Activated CD4-positive, alpha-beta T cell treated with anti-CD3 and anti-CD28 coated beads, Interleukin-2, amount 10 ng/mL, durations not matched to agents 7 days and 5 days (primary cell): Measurements from ENCODE around the gene RMRP. TPM values are rescaled to one million over a fixed set of nuclear protein-coding genes. Genes with fewer than 3 reads are reported as not detected.

ENCODE experiments used
- CTCF ChIA-PET: fragments of 350-600 bp; sonication (Branson Sonifier 250); formaldehyde crosslinking; loops from one replicate; lab custom pipeline; 2021; ENCODE audit warnings: antibody characterized with exemption; lab: Charles Lee
- POLR2A ChIA-PET: fragments of 350-600 bp; sonication (Branson Sonifier 250); formaldehyde crosslinking; loops from one replicate; lab custom pipeline; 2021; ENCODE audit warnings: antibody characterized with exemption; lab: Charles Lee
- DNase-seq: peaks from one replicate; pipeline ENCODE4 v3.0.0-alpha.2; 2020
- H3K27ac Mint-ChIP-seq: one replicate; pipeline ENCODE4 v1.8.0; 2021; ENCODE audit warnings: mild to moderate bottlenecking, moderate library complexity, mixed read lengths
- H3K27me3 Mint-ChIP-seq: one replicate; pipeline ENCODE4 v1.8.0; 2021; ENCODE audit warnings: mixed read lengths
- H3K36me3 Mint-ChIP-seq: one replicate; pipeline ENCODE4 v1.8.0; 2021; ENCODE audit warnings: low read depth, mixed read lengths
- H3K4me1 Mint-ChIP-seq: one replicate; pipeline ENCODE4 v1.8.0; 2021; ENCODE audit warnings: mixed read lengths
- H3K4me3 Mint-ChIP-seq: one replicate; pipeline ENCODE4 v1.8.0; 2021; ENCODE audit warnings: mild to moderate bottlenecking, moderate library complexity, mixed read lengths
- H3K9me3 Mint-ChIP-seq: one replicate; pipeline ENCODE4 v1.8.0; 2021; ENCODE audit warnings: mixed read lengths
- total RNA-seq, 2 experiments: library from RNA; stranded (reverse); gene quantifications; one replicate each; pipeline ENCODE4 v1.2.3, GENCODE V29; 2021

The RMRP gene
- total RNA-seq, 2 experiments from 2014 or later: 1,959 to 11,185 TPM

GRCh38 chr9:35660966-35661415 is 3.2 kb upstream of the RMRP start:
- peak overlapping the region; percentile 26 for H3K4me3 Mint-ChIP-seq
- H3K9me3 Mint-ChIP-seq: no peaks in the 10 kb centered on the region
- peak overlapping the region; percentile 54 for H3K27ac Mint-ChIP-seq
- CTCF ChIA-PET: interaction anchor here (1.0 to 7.2 kb wide), 7 partner anchors 13 to 129 kb away, joined by 3 to 74 read pairs (median 5); partner anchors contain the start of gene SIT1
- H3K27me3 Mint-ChIP-seq: peaks cover 4% of the 10 kb centered on the region
- H3K4me1 Mint-ChIP-seq: peaks cover 87% of the 10 kb centered on the region
- POLR2A ChIA-PET: interaction anchor here (1.0 kb wide), 1 partner anchor 9 kb away, joined by 4 read pairs; no protein-coding TSS in a partner anchor
- peaks cover 42% of the 10 kb centered on the region for H3K36me3 Mint-ChIP-seq
- DNase-seq: no peak

- H3K4me1 Mint-ChIP-seq: peaks cover 80% of the 10 kb centered on the region
- no peaks in the 10 kb centered on the region for H3K9me3 Mint-ChIP-seq
- POLR2A ChIA-PET: no interaction called here
- peak overlapping the region; percentile 82 for H3K27ac Mint-ChIP-seq
- no peak for DNase-seq
- H3K36me3 Mint-ChIP-seq: peaks cover 42% of the 10 kb centered on the region
- CTCF ChIA-PET: interaction anchor here (0.7 to 4.9 kb wide), 14 partner anchors 11 to 97 kb away, joined by 3 to 60 read pairs (median 7); partner anchors contain the start of genes CREB3, GBA2, RGP1 and TESK1
- peak overlapping the region; percentile 93 for H3K4me3 Mint-ChIP-seq
- H3K27me3 Mint-ChIP-seq: peaks cover 4% of the 10 kb centered on the region
Measured at GRCh38 chr9:35659340-35659739, 1.5 kb upstream of the RMRP start.

DNA sequence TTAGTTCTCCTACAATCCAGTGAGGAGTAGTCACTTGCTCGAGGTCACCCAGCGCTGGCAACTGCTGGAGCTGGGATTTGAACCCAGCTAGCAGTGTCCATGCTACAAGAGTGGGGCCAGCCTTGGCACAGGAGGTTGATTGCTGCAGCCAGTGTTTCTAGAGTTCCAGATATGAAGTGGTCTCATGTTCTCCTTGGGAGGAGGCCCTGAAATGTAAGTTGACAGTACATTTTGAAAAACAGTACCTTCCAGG is 1.1 kb upstream of the RMRP start:
- peaks cover 4% of the 10 kb centered on the region for H3K27me3 Mint-ChIP-seq
- no peak for DNase-seq
- H3K27ac Mint-ChIP-seq: peak overlapping the region; percentile 82
- no peaks in the 10 kb centered on the region for H3K9me3 Mint-ChIP-seq
- peak overlapping the region; percentile 93 for H3K4me3 Mint-ChIP-seq
- POLR2A ChIA-PET: no interaction called here
- CTCF ChIA-PET: interaction anchor here (0.7 to 4.9 kb wide), 16 partner anchors 11 to 97 kb away, joined by 3 to 60 read pairs (median 6); partner anchors contain the start of genes CREB3, GBA2, RGP1 and TESK1
- H3K36me3 Mint-ChIP-seq: peaks cover 42% of the 10 kb centered on the region
- H3K4me1 Mint-ChIP-seq: peaks cover 77% of the 10 kb centered on the region

DNA sequence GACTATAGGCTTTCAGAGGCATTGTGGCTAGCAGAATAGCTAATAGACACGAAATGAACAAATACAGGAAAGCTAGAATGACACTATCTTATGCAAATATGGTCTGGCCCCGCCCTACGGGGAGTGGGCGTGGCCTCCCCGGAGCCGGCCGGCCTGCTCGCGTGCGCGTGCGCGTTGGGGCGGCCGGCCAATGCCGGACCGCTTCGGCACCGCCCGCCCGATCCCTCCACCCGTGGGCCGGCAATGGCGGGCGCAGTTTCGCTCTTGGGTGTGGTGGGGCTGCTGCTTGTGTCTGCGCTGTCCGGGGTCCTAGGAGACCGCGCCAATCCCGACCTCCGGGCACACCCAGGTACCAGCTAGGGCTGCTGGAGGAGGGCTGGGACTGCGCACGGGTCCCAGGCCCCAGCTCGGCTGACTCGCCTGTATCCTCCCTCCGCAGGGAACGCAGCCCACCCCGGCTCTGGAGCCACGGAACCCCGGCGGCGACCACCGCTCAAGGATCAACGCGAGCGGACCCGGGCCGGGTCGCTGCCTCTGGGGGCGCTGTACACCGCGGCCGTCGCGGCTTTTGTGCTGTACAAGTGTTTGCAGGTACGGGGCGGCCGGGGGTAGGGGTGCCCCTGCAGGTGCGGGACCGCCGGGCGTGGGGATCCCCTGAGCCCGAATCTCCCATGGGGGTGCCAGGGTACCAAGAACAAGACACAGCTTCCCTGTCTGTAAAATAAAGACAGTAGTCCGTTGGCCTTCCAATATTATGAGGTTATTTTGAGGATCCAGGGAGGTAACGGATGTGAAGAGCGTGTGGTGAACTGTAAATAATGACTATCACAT is 533 bp upstream of the RMRP start, which contains the start of gene CCDC107:
CCDC107 (plus strand) TSS at position 156 of the 831 bp plus-strand sequence; CDS start at position 244, 88 bp downstream.
- ChIA-PET POLR2A (interaction anchor here (0.9 kb wide), 1 partner anchor 91 kb away, joined by 3 read pairs; the partner anchor contains the start of genes GBA2 and RGP1), CTCF (interaction anchor here (0.6 to 4.9 kb wide), 35 partner anchors 9 to 224 kb away, joined by 3 to 60 read pairs (median 5); partner anchors contain the start of genes CREB3, GBA2, RGP1 and TESK1)
- H3K4me1 Mint-ChIP-seq: peaks cover 71% of the 10 kb centered on the region

GRCh38 chr9:35656831-35657545 is 831 bp downstream of the RMRP start:
- ChIA-PET POLR2A (no interaction called here), CTCF (interaction anchor here (0.7 to 4.9 kb wide), 20 partner anchors 8 to 159 kb away, joined by 3 to 60 read pairs (median 6); partner anchors contain the start of genes CREB3, GBA2, RGP1 and TESK1)
- Mint-ChIP-seq H3K4me1 (peaks cover 60% of the 10 kb centered on the region), H3K36me3 (peaks cover 30% of the 10 kb centered on the region), H3K27me3 (peaks cover 4% of the 10 kb centered on the region), H3K27ac (peak overlapping the region; percentile 99), H3K9me3 (no peaks in the 10 kb centered on the region), H3K4me3 (peak overlapping the region; percentile 93)
- DNase-seq: no peak

More for the DNA sequence above, 533 bp upstream of the RMRP start, which contains the start of gene CCDC107:
- Mint-ChIP-seq H3K36me3 (peaks cover 41% of the 10 kb centered on the region), H3K27ac (peak within 1 kb of the TSS; percentile 99), H3K4me3 (peak within 1 kb of the TSS; percentile 93), H3K9me3 (no peaks in the 10 kb centered on the region), H3K27me3 (peaks cover 4% of the 10 kb centered on the region)
- peak; percentile 80 for DNase-seq

DNA sequence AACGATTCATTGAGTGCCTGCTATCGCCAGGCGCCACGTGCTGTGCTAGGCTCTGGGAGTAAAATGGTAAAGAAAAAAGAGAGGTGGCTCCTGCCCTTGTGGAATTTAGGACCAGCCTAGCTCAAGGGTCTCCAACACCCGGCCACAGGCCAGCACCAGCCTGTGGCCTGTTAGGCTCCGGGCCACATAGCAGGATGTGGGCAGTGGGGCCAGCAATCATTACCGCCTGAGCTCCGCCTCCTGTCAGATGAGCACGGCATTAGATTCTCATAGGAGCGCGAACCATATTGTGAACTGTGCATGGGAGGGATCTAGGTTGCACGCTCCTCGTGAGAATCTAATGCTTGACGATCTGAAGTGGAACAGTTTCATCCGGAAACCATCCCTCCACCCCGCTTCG is 1.5 kb downstream of the RMRP start:
- H3K4me3 Mint-ChIP-seq: no peak overlapping the region
- ChIA-PET POLR2A (no interaction called here), CTCF (interaction anchor here (1.1 to 4.9 kb wide), 7 partner anchors 7 to 75 kb away, joined by 3 to 60 read pairs (median 8); partner anchors contain the start of genes CREB3 and TLN1)
- H3K9me3 Mint-ChIP-seq: no peaks in the 10 kb centered on the region
- H3K4me1 Mint-ChIP-seq: peaks cover 61% of the 10 kb centered on the region
- no peak overlapping the region for H3K27ac Mint-ChIP-seq
- no peak for DNase-seq
- H3K36me3 Mint-ChIP-seq: peaks cover 26% of the 10 kb centered on the region
- peaks cover 4% of the 10 kb centered on the region for H3K27me3 Mint-ChIP-seq

GRCh38 chr9:35653611-35654010 is 4.2 kb downstream of the RMRP start:
- no peak overlapping the region for H3K4me3 Mint-ChIP-seq
- H3K36me3 Mint-ChIP-seq: peaks cover 20% of the 10 kb centered on the region
- no peak overlapping the region for H3K27ac Mint-ChIP-seq
- H3K9me3 Mint-ChIP-seq: no peaks in the 10 kb centered on the region
- peaks cover 4% of the 10 kb centered on the region for H3K27me3 Mint-ChIP-seq
- no peak for DNase-seq
- POLR2A ChIA-PET: no interaction called here
- peaks cover 53% of the 10 kb centered on the region for H3K4me1 Mint-ChIP-seq
- CTCF ChIA-PET: interaction anchor here (0.6 to 1.1 kb wide), 4 partner anchors 8 to 103 kb away, joined by 3 to 5 read pairs (median 3); partner anchors contain the start of genes GBA2 and RGP1

DNA sequence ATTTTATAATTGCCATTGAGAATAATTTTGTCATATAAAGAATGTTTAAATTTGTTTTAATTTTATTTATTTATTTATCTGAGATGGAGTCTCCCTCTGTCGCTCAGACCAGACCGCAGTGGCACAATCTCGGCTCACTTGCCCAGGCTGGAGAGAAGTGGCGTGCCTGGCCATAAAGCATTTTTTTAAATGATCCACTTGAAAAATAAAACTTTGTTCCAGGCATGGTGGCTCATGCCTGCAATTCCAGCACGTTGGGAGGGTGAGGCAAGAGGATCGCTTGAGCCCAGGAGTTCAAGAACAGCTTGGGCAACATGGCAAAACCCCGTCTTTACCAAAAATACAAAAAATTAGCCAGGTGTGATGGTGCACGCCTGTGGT is 5.0 kb downstream of the RMRP start:
- H3K36me3 Mint-ChIP-seq: peaks cover 26% of the 10 kb centered on the region
- H3K4me1 Mint-ChIP-seq: peaks cover 59% of the 10 kb centered on the region
- no peak overlapping the region for H3K27ac Mint-ChIP-seq
- peaks cover 2% of the 10 kb centered on the region for H3K27me3 Mint-ChIP-seq
- ChIA-PET CTCF (interaction anchor here (0.6 kb wide), 1 partner anchor 23 kb away, joined by 4 read pairs; no protein-coding TSS in a partner anchor), POLR2A (no interaction called here)
- no peaks in the 10 kb centered on the region for H3K9me3 Mint-ChIP-seq
- no peak for DNase-seq
- H3K4me3 Mint-ChIP-seq: no peak overlapping the region

GRCh38 chr9:35651956-35652828 is 5.6 kb downstream of the RMRP start:
- Mint-ChIP-seq H3K36me3 (peaks cover 29% of the 10 kb centered on the region), H3K27ac (no peak overlapping the region), H3K4me1 (peaks cover 59% of the 10 kb centered on the region), H3K9me3 (no peaks in the 10 kb centered on the region), H3K4me3 (peak overlapping the region; percentile 92), H3K27me3 (no peaks in the 10 kb centered on the region)
- DNase-seq: no peak
- ChIA-PET CTCF (interaction anchor here (0.6 to 8.1 kb wide), 5 partner anchors 11 to 48 kb away, joined by 3 to 92 read pairs (median 7); partner anchors contain the start of gene ARHGEF39), POLR2A (no interaction called here)

DNA sequence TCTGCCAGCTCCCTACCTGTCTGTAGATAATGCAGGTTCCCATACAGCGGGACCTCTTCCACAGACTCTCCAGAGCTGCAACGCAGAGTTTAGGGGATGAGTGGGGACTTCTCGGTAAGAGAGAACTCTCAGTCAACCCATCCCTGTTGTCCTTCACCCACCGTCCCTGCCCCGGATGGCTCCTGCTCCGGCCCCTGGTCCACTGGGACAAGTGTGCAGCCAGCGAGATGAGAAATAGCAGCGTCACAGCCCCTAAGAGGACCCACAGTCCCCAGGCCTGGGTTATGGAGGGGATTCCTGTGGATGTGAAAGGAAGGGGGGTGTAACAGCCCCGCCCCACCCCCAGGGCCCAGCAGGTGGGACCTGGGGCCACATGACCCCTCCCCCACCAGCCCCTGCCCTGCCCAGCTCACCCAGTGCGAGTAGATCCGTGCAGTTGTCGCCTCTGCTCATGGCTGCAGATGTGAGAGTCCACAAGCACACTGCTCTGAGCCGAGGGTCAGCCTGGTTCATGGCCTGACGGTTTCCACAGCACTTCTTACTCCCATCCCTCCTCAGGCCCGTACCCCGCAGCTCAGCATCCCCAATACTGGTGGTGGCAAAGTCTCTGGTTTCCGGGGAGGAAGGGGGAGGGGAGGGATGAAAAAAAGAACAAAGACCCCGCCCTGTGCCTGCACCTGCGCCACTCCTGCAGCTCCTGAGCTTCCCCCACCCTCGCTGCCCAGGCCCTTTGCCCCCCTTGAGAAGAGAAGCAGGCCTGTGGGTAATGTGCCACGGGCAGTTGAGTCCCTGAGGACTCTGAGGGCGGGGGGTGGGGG is 7.3 kb downstream of the RMRP start, which contains the start of gene SIT1:
SIT1 (minus strand) TSS at position 591 of the 818 bp plus-strand sequence; CDS start at position 513, 78 bp downstream.
- H3K4me3 Mint-ChIP-seq: peak within 1 kb of the TSS; percentile 92
- peak; percentile 57 for DNase-seq
- H3K27me3 Mint-ChIP-seq: no peaks in the 10 kb centered on the region
- CTCF ChIA-PET: interaction anchor here (1.0 to 8.1 kb wide), 7 partner anchors 7 to 81 kb away, joined by 3 to 92 read pairs (median 7); partner anchors contain the start of genes ARHGEF39, CCDC107, CREB3 and RMRP
- H3K27ac Mint-ChIP-seq: peak within 1 kb of the TSS; percentile 92
- H3K4me1 Mint-ChIP-seq: peaks cover 57% of the 10 kb centered on the region
- POLR2A ChIA-PET: interaction anchor here (0.6 to 0.7 kb wide), 2 partner anchors 30 to 102 kb away, joined by 3 read pairs; no protein-coding TSS in a partner anchor
- peaks cover 33% of the 10 kb centered on the region for H3K36me3 Mint-ChIP-seq
- H3K9me3 Mint-ChIP-seq: no peaks in the 10 kb centered on the region
